Measurements from ENCODE around the gene MOV10L1.
"Not testable (repeated sequence)": the region's sequence is repeated elsewhere in the genome, so short reads cannot be mapped to it uniquely, and the experiment has no call there.

Gene MOV10L1

GRCh38 chr22:50157709-50158375 lies 68.0 kb downstream of the MOV10L1 start:
- no peak overlapping the region for H3K9ac ChIP-seq (ENCODE audit: low read depth, low read length)
- H3K9me3 ChIP-seq (replicated peaks; ENCODE audit: low read length) = no peaks in the 10 kb centered on the region
- no peak overlapping the region for H3K4me2 ChIP-seq (ENCODE audit: low read length)
- no peaks in the 10 kb centered on the region for H3K36me3 ChIP-seq (ENCODE audit: insufficient read depth, low read length)
- H3K4me1 ChIP-seq (ENCODE audit: control insufficient read depth, insufficient read depth, low read length) = no peaks in the 10 kb centered on the region
- peaks cover 64% of the 10 kb centered on the region for H3K27me3 ChIP-seq (ENCODE audit: control insufficient read depth, insufficient read depth, low read length)
- H3K4me3 ChIP-seq (ENCODE audit: low read length) = no peak overlapping the region

DNA sequence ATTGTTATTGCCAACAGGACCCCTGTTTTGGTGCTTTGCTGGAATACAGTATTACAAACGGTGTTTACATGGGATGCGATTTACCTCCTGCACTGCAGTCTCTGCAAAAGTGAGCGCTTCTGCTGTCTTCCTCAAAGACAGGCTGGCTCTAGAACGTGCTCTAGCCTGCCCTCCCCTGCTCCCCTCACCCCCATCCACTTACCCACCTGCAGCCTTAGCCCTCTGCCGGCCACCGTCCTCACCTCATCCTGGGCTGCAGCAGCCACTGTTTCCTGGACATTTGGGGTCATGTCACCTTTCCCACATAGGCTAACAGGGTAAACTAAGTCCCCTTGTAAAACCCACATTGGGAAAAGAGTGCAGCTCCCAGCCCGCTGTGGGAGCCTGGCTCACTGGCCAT lies 71.1 kb downstream of the MOV10L1 start:
- no peak overlapping the region for H3K4me2 ChIP-seq (ENCODE audit: low read length)

DNA sequence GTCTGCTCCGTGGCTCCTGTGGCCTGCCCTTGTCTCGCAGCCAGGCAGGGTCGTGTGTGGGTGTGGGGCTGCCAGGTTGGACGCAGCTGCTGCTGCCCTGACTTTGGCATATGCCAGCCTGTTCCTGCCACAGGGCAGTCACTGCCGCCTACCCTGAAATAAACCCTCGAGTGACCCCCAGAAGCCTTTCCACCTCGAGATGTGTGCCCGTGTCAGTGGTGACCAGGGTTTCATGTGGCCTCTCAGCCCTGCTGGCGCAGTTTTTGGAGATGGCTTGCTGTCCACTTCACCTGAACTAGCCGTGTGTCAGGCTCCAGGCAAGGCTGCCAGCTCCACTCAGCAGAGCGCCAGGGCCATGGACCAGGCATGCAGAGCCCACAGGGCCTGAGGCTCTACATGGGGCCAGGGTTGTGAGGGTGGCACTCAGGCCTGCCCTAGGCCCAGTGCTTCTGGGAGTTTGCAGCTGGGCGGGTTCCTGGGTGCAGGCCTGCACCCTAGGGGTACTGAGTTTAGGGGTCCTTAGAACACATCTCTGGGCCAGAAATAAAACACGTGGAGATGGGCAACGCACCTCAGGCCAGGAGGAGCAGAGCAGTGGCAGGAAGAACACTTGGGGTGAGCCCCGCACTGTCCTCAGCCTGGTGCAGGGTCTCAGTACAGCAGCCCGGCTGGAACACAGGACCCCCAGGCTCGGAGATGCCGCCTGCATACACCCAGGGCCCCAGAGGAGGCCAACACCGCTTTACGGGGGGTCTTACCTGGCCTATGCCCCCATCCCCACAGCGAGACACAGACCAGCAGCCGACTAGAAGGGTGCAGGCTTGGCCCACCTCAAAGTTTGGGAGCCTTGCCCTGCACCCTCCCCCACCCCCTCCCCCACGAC lies 71.9 kb downstream of the MOV10L1 start:
- Histone ChIP-seq H3K9me3 (replicated peaks; ENCODE audit: low read length) (no peaks in the 10 kb centered on the region), H3K27me3 (ENCODE audit: control insufficient read depth, insufficient read depth, low read length) (peaks cover 64% of the 10 kb centered on the region), H3K9ac (ENCODE audit: low read depth, low read length) (no peak overlapping the region), H3K36me3 (ENCODE audit: insufficient read depth, low read length) (no peaks in the 10 kb centered on the region), H3K4me2 (ENCODE audit: low read length) (no peak overlapping the region), H3K4me1 (ENCODE audit: control insufficient read depth, insufficient read depth, low read length) (no peaks in the 10 kb centered on the region), H3K4me3 (ENCODE audit: low read length) (no peak overlapping the region)

More for the DNA sequence above, 71.1 kb downstream of the MOV10L1 start:
- Histone ChIP-seq H3K27me3 (ENCODE audit: control insufficient read depth, insufficient read depth, low read length) (peaks cover 68% of the 10 kb centered on the region), H3K4me3 (ENCODE audit: low read length) (no peak overlapping the region), H3K36me3 (ENCODE audit: insufficient read depth, low read length) (no peaks in the 10 kb centered on the region), H3K4me1 (ENCODE audit: control insufficient read depth, insufficient read depth, low read length) (no peaks in the 10 kb centered on the region), H3K9me3 (replicated peaks; ENCODE audit: low read length) (no peaks in the 10 kb centered on the region), H3K9ac (ENCODE audit: low read depth, low read length) (no peak overlapping the region)

- Histone ChIP-seq H3K27me3 (ENCODE audit: control insufficient read depth, insufficient read depth, low read length) (peaks cover 57% of the 10 kb centered on the region), H3K4me2 (ENCODE audit: low read length) (no peak overlapping the region), H3K9me3 (replicated peaks; ENCODE audit: low read length) (no peaks in the 10 kb centered on the region), H3K36me3 (ENCODE audit: insufficient read depth, low read length) (no peaks in the 10 kb centered on the region), H3K9ac (ENCODE audit: low read depth, low read length) (no peak overlapping the region), H3K4me3 (ENCODE audit: low read length) (no peak overlapping the region), H3K4me1 (ENCODE audit: control insufficient read depth, insufficient read depth, low read length) (no peaks in the 10 kb centered on the region)
Observed at GRCh38 chr22:50162391-50162956, 72.7 kb downstream of the MOV10L1 start.

- no peaks in the 10 kb centered on the region for H3K36me3 ChIP-seq (ENCODE audit: insufficient read depth, low read length)
Observed at GRCh38 chr22:50165436-50166123, 75.8 kb downstream of the MOV10L1 start.

DNA sequence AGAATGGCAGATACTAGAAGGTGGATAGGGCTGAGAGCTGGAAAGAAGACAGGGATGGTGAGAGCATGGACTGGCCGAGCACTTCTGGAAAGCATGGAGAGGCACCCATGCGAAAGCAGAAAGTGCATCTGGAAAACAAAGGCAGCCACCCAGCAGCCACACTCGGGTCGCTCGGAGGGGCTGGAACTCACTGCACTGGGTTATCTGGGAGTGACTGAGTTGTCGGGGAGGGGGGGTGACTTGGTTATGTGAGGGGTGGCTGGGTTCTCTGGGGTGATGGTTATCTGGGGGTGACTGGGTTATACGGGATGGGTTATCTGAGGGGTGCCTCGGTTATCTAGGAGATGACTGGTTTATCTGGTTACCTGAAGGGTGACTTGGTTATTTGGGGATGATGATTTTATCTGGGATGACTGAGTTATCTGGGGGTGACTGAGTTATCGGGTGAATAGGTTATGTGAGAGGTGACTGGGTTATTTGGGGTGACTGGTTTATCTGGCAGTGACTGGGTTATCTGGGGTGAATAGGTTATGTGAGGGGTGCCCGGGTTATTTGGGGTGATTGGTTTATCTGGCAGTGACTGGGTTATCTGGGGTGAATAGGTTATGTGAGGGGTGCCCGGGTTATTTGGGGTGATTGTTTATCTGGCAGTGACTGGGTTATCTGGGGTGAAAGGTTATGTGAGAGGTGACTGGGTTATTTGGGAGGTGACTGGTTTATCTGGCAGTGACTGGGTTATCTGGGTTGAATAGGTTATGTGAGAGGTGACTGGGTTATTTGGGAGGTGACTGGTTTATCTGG lies 78.1 kb downstream of the MOV10L1 start:
- Histone ChIP-seq H3K9me3 (replicated peaks; ENCODE audit: low read length) (no peaks in the 10 kb centered on the region), H3K36me3 (ENCODE audit: insufficient read depth, low read length) (no peaks in the 10 kb centered on the region), H3K27me3 (ENCODE audit: control insufficient read depth, insufficient read depth, low read length) (peaks cover 42% of the 10 kb centered on the region), H3K4me3 (ENCODE audit: low read length) (no peak overlapping the region), H3K4me2 (ENCODE audit: low read length) (no peak overlapping the region), H3K4me1 (ENCODE audit: control insufficient read depth, insufficient read depth, low read length) (no peaks in the 10 kb centered on the region), H3K9ac (ENCODE audit: low read depth, low read length) (no peak overlapping the region)

More at GRCh38 chr22:50165436-50166123, 75.8 kb downstream of the MOV10L1 start:
- Histone ChIP-seq H3K4me2 (ENCODE audit: low read length) (no peak overlapping the region), H3K4me1 (ENCODE audit: control insufficient read depth, insufficient read depth, low read length) (no peaks in the 10 kb centered on the region), H3K4me3 (ENCODE audit: low read length) (no peak overlapping the region), H3K9ac (ENCODE audit: low read depth, low read length) (no peak overlapping the region), H3K9me3 (replicated peaks; ENCODE audit: low read length) (no peaks in the 10 kb centered on the region), H3K27me3 (ENCODE audit: control insufficient read depth, insufficient read depth, low read length) (peaks cover 48% of the 10 kb centered on the region)

- peaks cover 36% of the 10 kb centered on the region for H3K27me3 ChIP-seq (ENCODE audit: control insufficient read depth, insufficient read depth, low read length)
- H3K4me2 ChIP-seq (ENCODE audit: low read length); H3K9me3 ChIP-seq (replicated peaks; ENCODE audit: low read length); H3K9ac ChIP-seq (ENCODE audit: low read depth, low read length); H3K36me3 ChIP-seq (ENCODE audit: insufficient read depth, low read length); H3K4me1 ChIP-seq (ENCODE audit: control insufficient read depth, insufficient read depth, low read length); H3K4me3 ChIP-seq (ENCODE audit: low read length): not testable (repeated sequence)
Observed at GRCh38 chr22:50168490-50169180, 78.8 kb downstream of the MOV10L1 start.

DNA sequence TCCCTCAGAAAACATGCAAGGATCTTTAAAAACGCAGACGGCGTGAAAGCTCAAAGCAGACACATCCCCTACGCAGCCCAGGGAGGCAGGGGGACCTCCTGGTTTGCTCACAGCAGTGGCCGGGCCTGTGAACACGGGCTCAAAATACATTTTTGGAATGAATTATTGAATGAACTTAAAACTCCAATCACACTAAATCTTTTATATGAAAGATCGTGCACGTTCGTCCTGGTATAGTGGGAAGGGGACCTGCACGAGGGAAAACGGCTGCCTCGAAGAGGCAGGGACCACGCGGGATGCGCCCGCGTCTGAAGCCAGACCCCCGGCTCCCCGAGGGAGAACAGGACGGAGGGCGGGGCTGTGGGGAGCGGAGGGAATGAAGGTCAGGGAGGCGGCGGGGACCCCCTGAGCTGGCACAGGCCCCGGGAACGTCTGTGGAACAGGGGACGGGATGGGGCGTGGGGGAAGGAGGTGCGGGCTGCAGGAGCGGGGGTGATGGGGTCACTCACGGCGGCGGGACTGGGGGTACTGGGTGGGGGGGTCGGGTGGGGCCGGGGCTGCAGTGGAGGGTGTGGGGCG lies 79.5 kb downstream of the MOV10L1 start:
- Histone ChIP-seq H3K36me3 (ENCODE audit: insufficient read depth, low read length) (no peaks in the 10 kb centered on the region), H3K4me3 (ENCODE audit: low read length) (no peak overlapping the region), H3K9me3 (replicated peaks; ENCODE audit: low read length) (no peaks in the 10 kb centered on the region), H3K27me3 (ENCODE audit: control insufficient read depth, insufficient read depth, low read length) (peaks cover 34% of the 10 kb centered on the region), H3K4me2 (ENCODE audit: low read length) (peak overlapping the region; percentile 72), H3K9ac (ENCODE audit: low read depth, low read length) (no peak overlapping the region), H3K4me1 (ENCODE audit: control insufficient read depth, insufficient read depth, low read length) (no peaks in the 10 kb centered on the region)

- peaks cover 31% of the 10 kb centered on the region for H3K27me3 ChIP-seq (ENCODE audit: control insufficient read depth, insufficient read depth, low read length)
- H3K9me3 ChIP-seq (replicated peaks; ENCODE audit: low read length) = no peaks in the 10 kb centered on the region
- H3K4me3 ChIP-seq (ENCODE audit: low read length) = peak overlapping the region; percentile 58
- H3K4me1 ChIP-seq (ENCODE audit: control insufficient read depth, insufficient read depth, low read length) = no peaks in the 10 kb centered on the region
- H3K9ac ChIP-seq (ENCODE audit: low read depth, low read length) = no peak overlapping the region
- no peaks in the 10 kb centered on the region for H3K36me3 ChIP-seq (ENCODE audit: insufficient read depth, low read length)
- H3K4me2 ChIP-seq (ENCODE audit: low read length) = peak overlapping the region; percentile 72
Observed at GRCh38 chr22:50169774-50170341, 80.1 kb downstream of the MOV10L1 start.

All from skeletal muscle satellite cell (primary cell).